Colonic mucosa (tissue), 4 donors: ENCODE data around the gene HOXC5. TPM values are rescaled to one million over a fixed set of nuclear protein-coding genes. Genes with fewer than 3 reads are reported as not detected.

Source experiments
- DNase-seq: peaks from one replicate; pipeline ENCODE4 v3.0.0-alpha.2; 2020
- H3K27ac ChIP-seq: fragments of 200-600 bp; one replicate; pipeline ENCODE4 v1.8.0; 2021
- H3K27me3 ChIP-seq: fragments of 200-600 bp; one replicate; pipeline ENCODE4 v1.8.0; 2021
- H3K36me3 ChIP-seq: fragments of 200-600 bp; one replicate; pipeline ENCODE4 v1.8.0; 2021
- H3K4me1 ChIP-seq: fragments of 200-600 bp; one replicate; pipeline ENCODE4 v1.8.0; 2021; ENCODE audit warnings: mild to moderate bottlenecking
- H3K4me3 ChIP-seq: fragments of 200-600 bp; one replicate; pipeline ENCODE4 v1.8.0; 2021
- H3K9ac ChIP-seq, 2 donors: one replicate each; pipeline ENCODE4 v1.7.0; 2013; ENCODE audit warnings: control low read depth in 2 of 2, low read depth in 2 of 2, low read length in 2 of 2
- H3K9me3 ChIP-seq: fragments of 200-600 bp; one replicate; pipeline ENCODE4 v1.8.0; 2021
- CTCF ChIP-seq: fragments of 200-600 bp; IDR thresholded peaks from one replicate; pipeline ENCODE4 v1.8.0; 2022; ENCODE audit warnings: antibody characterized with exemption, mild to moderate bottlenecking
- intact Hi-C: fragments of 100-400 bp; cut with DNase I; formaldehyde crosslinking; loops from one replicate; pipeline ENCODE4 v1.14.1; 2022
- total RNA-seq, 2 donors: library from RNA; stranded (reverse); fragmentation: NEBNext Ultra II Directional in 1 of 2; extraction: Animal tissue kit (Norgen Biotek cat#: 25700) in 1 of 2; gene quantifications; one replicate each; pipeline ENCODE4 v1.2.1, GENCODE V29; 2021
- donor health status: healthy.
- donor health status: DM: no; HTN: no; CAD: no.
- donor health status: DM: no; HTN: no; CAD: no.

Gene HOXC5
- total RNA-seq, 2 donors from 2014 or later = not detected

- no peaks in the 10 kb centered on the region for H3K9me3 ChIP-seq
- H3K36me3 ChIP-seq = no peaks in the 10 kb centered on the region
- peak within 1 kb of the TSS in 1 of 2 donors; percentile 59 for H3K9ac ChIP-seq
- intact Hi-C loops = loop anchor here (10.0 kb wide), 1 partner anchor 354 kb away; no protein-coding TSS in a partner anchor
- H3K4me1 ChIP-seq = peaks cover 5% of the 10 kb centered on the region
- DNase-seq = no peak
- H3K27me3 ChIP-seq = peaks cover 100% of the 10 kb centered on the region
- no peak within 1 kb of the TSS for H3K4me3 ChIP-seq
- no peak for TF ChIP-seq CTCF
- H3K27ac ChIP-seq = no peak within 1 kb of the TSS
Observed at GRCh38 chr12:54000116-54001114, 32.4 kb upstream of the HOXC5 start, which contains the start of gene HOXC9. TSS of gene HOXC9 (plus strand) at chr12:54000161. CDS start at chr12:54000189, 28 bp downstream.

GRCh38 chr12:54001283-54002187 lies 31.3 kb upstream of the HOXC5 start:
- intact Hi-C loops = loop anchor here (10.0 kb wide), 1 partner anchor 353 kb away; no protein-coding TSS in a partner anchor
- H3K27me3 ChIP-seq = peaks cover 100% of the 10 kb centered on the region
- TF ChIP-seq CTCF = no peak
- H3K4me3 ChIP-seq = no peak overlapping the region
- no peak overlapping the region for H3K9ac ChIP-seq
- H3K9me3 ChIP-seq = no peaks in the 10 kb centered on the region
- H3K4me1 ChIP-seq = peaks cover 7% of the 10 kb centered on the region
- no peak overlapping the region for H3K27ac ChIP-seq
- DNase-seq = no peak
- H3K36me3 ChIP-seq = no peaks in the 10 kb centered on the region

DNA sequence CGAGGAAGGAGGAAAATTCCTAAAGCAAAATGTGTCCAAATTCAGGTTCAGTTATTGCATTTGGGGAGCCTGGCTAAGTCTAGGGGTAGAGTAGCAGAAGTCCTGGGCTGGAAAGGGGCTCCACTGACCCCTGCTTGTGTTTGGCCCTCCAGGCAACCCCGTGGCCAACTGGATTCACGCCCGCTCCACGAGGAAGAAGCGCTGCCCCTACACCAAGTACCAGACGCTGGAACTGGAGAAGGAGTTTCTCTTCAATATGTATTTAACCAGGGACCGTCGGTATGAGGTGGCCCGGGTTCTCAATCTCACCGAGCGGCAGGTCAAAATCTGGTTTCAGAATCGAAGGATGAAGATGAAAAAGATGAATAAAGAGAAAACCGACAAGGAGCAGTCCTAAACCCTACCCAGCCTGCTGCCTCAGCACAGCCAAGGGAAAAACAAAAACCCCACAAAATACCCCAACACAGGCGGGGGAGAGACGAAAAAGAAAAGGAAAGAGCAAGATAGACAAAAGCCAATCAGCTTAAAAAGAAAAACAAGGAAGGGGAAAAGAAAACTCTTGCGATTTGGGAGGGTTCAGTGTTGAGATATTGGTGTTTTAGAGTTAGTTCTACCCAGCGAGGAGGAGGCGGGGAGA lies 30.5 kb upstream of the HOXC5 start:
- no peaks in the 10 kb centered on the region for H3K9me3 ChIP-seq
- no peak for TF ChIP-seq CTCF
- H3K27ac ChIP-seq = no peak overlapping the region
- DNase-seq = no peak
- no peaks in the 10 kb centered on the region for H3K36me3 ChIP-seq
- no peak overlapping the region for H3K9ac ChIP-seq
- H3K4me1 ChIP-seq = peaks cover 7% of the 10 kb centered on the region
- H3K27me3 ChIP-seq = peaks cover 100% of the 10 kb centered on the region
- H3K4me3 ChIP-seq = no peak overlapping the region
- intact Hi-C loops = loop anchor here (10.0 kb wide), 1 partner anchor 352 kb away; no protein-coding TSS in a partner anchor

DNA sequence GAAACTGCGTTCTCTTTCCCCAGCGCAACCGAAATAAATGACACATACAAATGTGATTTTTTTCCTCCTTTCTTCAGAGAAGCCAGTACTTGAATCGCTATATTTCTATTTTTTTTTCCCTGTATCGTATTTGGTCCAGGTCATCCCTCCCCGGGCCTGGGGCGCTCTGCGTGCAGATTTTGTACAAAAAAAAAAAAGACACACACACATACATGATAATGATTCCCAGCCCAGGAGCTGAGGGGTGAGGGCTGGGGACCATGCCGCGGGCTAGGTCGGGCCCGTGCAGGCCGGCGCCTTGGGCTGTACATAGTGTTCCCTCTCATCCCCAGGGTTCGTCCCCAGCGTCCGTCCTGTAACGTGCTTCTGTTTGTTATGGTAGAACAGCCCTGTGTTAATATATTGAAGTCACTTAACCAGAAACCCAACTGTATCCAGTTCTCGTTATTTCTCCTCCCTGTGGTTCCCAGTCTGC lies 29.9 kb upstream of the HOXC5 start:
- H3K9ac ChIP-seq = no peak overlapping the region
- H3K4me3 ChIP-seq = no peak overlapping the region
- DNase-seq = no peak
- no peaks in the 10 kb centered on the region for H3K9me3 ChIP-seq
- no peak overlapping the region for H3K27ac ChIP-seq
- intact Hi-C loops = loop anchor here (10.0 kb wide), 1 partner anchor 352 kb away; no protein-coding TSS in a partner anchor
- H3K27me3 ChIP-seq = peaks cover 100% of the 10 kb centered on the region
- H3K4me1 ChIP-seq = peaks cover 7% of the 10 kb centered on the region
- no peak for TF ChIP-seq CTCF
- H3K36me3 ChIP-seq = no peaks in the 10 kb centered on the region
